BLaER1 treated with 17β-estradiol and CSF1 and Interleukin-3, amounts not matched to agents 10 nM and 100 nM (cell line): ENCODE measurements around the gene AK5.
A peak's percentile ranks its signal among the peaks of the same experiment; 100 is the strongest.

ENCODE experiments used
- H3K27ac ChIP-seq, 11 experiments: shearing (Covaris generic); formaldehyde crosslinking; 2 replicates each; pipeline ENCODE4 v1.8.1; 2022
- H3K27me3 ChIP-seq, 11 experiments: shearing (Covaris generic); formaldehyde crosslinking; 2 replicates each; pipeline ENCODE4 v1.8.1; 2022
- H3K36me3 ChIP-seq, 11 experiments: shearing (Covaris generic); formaldehyde crosslinking; 2 replicates each; pipeline ENCODE4 v1.8.1; 2022
- H3K4me1 ChIP-seq, 10 experiments: shearing (Covaris generic); formaldehyde crosslinking; 2 replicates each; pipeline ENCODE4 v1.8.1; 2022
- H3K4me2 ChIP-seq, 11 experiments: shearing (Covaris generic); formaldehyde crosslinking; 2 replicates each; pipeline ENCODE4 v1.8.1; 2022
- H3K4me3 ChIP-seq, 10 experiments: shearing (Covaris generic); formaldehyde crosslinking; 2 replicates each; pipeline ENCODE4 v1.8.1; 2022
- H3K9ac ChIP-seq, 11 experiments: shearing (Covaris generic); formaldehyde crosslinking; 2 replicates each; pipeline ENCODE4 v1.8.1; 2022
- H3K9me3 ChIP-seq, 11 experiments: shearing (Covaris generic); formaldehyde crosslinking; replicated peaks in 1 of 11; 2 replicates each; pipeline ENCODE4 v1.8.1; 2022
- H4K20me1 ChIP-seq, 11 experiments: shearing (Covaris generic); formaldehyde crosslinking; 2 replicates each; pipeline ENCODE4 v1.8.1; 2022
- Cebpa-rat ChIP-seq, 11 experiments: shearing (Covaris generic); IDR thresholded peaks; 2 replicates each; pipeline ENCODE4 v1.8.1; 2022

AK5 gene

DNA sequence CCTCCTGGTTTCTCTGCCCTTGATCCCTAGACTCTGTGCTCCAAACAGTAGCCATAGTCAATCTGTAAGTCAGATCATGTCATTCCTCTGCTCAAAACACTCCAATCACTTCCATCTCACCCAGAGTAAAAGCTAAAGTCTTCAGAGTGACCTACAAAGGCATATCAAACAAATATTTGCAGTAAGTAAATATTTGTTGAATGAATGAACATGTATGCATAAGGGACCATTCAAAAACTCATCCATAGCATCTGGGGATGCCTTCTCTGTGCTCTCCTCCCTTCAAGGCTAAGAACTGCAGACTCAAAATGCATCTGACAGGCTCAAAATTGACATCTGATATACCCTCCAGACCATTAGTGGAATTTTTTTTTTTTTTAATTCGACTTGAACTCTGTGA is 18.1 kb upstream of the AK5 start:
- Histone ChIP-seq H3K9me3 (no peaks in the 10 kb centered on the region), H3K27ac (no peak overlapping the region), H3K27me3 (no peaks in the 10 kb centered on the region), H3K36me3 (no peaks in the 10 kb centered on the region), H3K4me1 (peaks cover 0 to 7% (median 0%) of the 10 kb centered on the region in 10 experiments; a peak in 1 of 20 replicates), H3K4me2 (no peak overlapping the region), H4K20me1 (no peaks in the 10 kb centered on the region), H3K9ac (no peak overlapping the region), H3K4me3 (no peak overlapping the region)
- TF ChIP-seq Cebpa-rat (IDR thresholded peaks at IDR 0.05), result no peak

DNA sequence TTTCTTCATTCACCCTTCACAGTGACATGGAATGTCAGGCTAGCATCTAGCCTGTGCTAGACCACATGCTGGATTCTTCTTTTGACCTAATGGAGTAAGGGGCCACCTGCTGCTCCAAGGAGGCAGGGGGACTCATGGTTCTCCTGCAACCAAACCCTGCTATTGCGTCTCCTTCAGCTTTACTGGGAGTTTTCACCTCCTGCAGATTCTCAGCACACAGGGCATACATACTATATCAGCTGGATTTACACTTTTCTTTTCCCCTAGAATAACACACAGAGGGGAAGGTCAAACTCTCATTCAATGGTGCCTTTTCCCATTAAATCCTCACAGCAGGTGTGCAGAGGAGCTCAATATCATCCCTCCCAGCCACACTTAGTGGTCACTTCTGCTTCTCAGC is 16.6 kb upstream of the AK5 start:
- Histone ChIP-seq H3K4me3 (no peak overlapping the region), H3K4me2 (no peak overlapping the region), H3K36me3 (no peaks in the 10 kb centered on the region), H3K9me3 (no peaks in the 10 kb centered on the region), H3K9ac (no peak overlapping the region), H4K20me1 (no peaks in the 10 kb centered on the region), H3K27me3 (no peaks in the 10 kb centered on the region), H3K4me1 (peaks cover 0 to 7% (median 0%) of the 10 kb centered on the region in 10 experiments; a peak in 1 of 20 replicates), H3K27ac (no peak overlapping the region)
- no peak for TF ChIP-seq Cebpa-rat (IDR thresholded peaks at IDR 0.05)

DNA sequence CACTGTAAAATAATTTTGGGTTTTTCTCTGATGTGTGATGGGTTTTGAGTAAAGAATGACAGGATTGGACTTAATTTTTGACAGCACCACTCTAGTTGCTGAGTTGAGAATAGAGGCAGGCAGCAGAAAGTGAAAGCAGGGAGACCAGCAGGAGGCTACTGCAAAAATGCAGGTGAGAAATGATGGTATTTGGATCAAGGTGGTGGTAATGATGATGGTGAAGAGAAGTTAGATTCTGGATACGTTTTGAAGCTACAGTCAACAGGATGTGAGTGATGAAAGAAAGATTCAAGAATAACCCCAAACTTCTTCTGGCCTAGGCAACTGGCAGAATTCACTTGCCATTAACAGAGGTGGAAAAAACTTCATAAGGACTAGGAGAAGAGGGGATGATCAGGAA is 14.8 kb upstream of the AK5 start:
- Histone ChIP-seq H3K4me2 (0 out of 22 replicates have a peak overlapping the region, but pooled peaks of 1 of the 11 experiments have one; percentile 6), H3K4me3 (no peak overlapping the region), H3K27me3 (no peaks in the 10 kb centered on the region), H3K9ac (no peak overlapping the region), H3K4me1 (peaks cover 0 to 23% (median 0%) of the 10 kb centered on the region in 10 experiments; a peak in 7 of 20 replicates), H3K27ac (no peak overlapping the region), H3K9me3 (no peaks in the 10 kb centered on the region), H4K20me1 (no peaks in the 10 kb centered on the region), H3K36me3 (no peaks in the 10 kb centered on the region)
- TF ChIP-seq Cebpa-rat (IDR thresholded peaks at IDR 0.05), result no peak

DNA sequence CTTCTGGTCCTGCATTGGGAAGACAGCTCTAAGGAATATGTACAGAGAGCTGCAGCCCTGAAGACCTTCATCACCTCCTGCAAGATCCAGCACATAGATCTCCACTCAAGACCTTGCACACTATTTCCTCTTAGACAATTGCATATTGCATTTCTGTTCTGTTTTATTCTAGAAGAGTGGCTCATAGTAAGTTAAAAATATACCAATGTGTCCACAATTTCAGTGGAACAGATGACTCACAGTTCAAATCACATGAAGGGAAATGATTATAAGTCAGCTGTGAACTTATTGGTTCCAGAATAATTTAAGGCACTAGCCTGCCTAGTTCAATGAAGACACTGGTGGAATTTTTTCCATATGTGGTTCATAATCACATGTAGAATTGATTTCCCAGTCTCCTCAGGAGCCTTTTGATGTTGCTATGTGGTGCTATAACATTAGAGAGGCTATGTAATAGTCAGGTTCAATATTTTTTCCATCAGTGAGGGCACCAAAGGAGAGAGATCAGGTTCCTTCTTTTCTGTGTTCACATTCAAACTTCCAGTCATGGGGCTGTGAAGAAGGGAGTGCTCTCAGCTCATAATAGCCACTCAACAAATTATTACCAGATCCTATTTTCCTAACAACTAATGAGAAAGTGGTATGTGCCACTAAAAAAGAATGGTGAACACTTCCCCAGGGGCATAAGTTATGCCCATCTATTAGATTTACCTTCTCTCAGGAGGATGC is 9.8 kb upstream of the AK5 start:
- Histone ChIP-seq H3K36me3 (no peaks in the 10 kb centered on the region), H4K20me1 (no peaks in the 10 kb centered on the region), H3K9me3 (no peaks in the 10 kb centered on the region), H3K27ac (peak overlapping the region in 1 of 11 experiments; percentile 26; a peak in 1 of 22 replicates), H3K4me1 (peaks cover 0 to 29% (median 0%) of the 10 kb centered on the region in 10 experiments; a peak in 7 of 20 replicates), H3K4me2 (peak overlapping the region in 4 of 11 experiments; percentile 23 to 81 (median 62); a peak in 7 of 22 replicates), H3K9ac (no peak overlapping the region), H3K27me3 (peaks cover 0 to 42% (median 0%) of the 10 kb centered on the region in 11 experiments; a peak in 6 of 22 replicates), H3K4me3 (no peak overlapping the region)
- no peak for TF ChIP-seq Cebpa-rat (IDR thresholded peaks at IDR 0.05)

DNA sequence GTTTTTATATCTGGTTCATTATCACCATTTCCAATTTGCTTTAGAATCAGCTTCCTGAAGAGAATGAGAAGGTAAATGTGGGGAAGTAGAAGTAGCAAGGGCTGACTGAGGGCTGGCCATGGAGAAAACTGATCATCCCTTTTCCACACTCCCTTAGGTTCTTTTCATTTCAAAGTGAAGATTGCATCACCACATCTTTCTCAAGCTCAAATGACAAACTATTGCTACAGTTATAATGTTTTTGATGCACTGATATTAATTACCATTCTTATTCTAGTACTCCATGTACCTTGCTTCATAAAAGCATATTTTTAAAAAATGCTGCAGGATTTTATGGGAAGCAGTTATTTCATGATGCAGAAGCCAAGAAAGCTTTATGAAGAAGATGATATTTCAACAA is 7.9 kb upstream of the AK5 start:
- Histone ChIP-seq H3K36me3 (no peaks in the 10 kb centered on the region), H3K4me1 (peaks cover 0 to 22% (median 0%) of the 10 kb centered on the region in 10 experiments; a peak in 7 of 20 replicates)
- TF ChIP-seq Cebpa-rat (IDR thresholded peaks at IDR 0.05), result peak in 1 of 11 experiments; percentile 9; a peak in 1 of 22 replicates

DNA sequence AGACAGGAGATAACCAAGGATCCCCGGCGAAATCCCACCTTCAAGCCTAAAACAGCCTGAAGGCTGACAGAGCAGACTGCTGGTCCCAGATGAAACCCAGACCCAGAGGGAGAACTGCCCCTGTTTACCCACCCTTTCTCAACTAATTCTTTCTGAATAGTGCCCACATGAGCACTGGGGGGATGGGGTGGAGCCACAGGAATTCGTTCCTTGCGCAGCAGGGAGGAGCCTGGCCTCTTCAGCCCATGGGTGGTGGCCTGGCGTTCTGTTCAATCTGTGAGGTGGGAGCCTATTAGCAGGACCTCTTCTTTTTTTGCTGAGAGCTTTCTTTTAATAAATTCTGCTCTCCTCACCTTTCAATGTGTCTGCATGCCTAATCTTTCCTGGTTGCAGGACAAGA is 6.6 kb upstream of the AK5 start:
- H3K4me1 ChIP-seq, result peaks cover 6 to 29% (median 8%) of the 10 kb centered on the region in 10 experiments
- peaks cover 0 to 73% (median 0%) of the 10 kb centered on the region in 11 experiments; a peak in 8 of 22 replicates for H3K27me3 ChIP-seq
- H3K4me3 ChIP-seq, result no peak overlapping the region
- TF ChIP-seq Cebpa-rat (IDR thresholded peaks at IDR 0.05), result no peak
- H3K4me2 ChIP-seq, result no peak overlapping the region
- no peaks in the 10 kb centered on the region for H3K36me3 ChIP-seq
- no peak overlapping the region for H3K27ac ChIP-seq
- H4K20me1 ChIP-seq, result peaks cover 0 to 10% (median 0%) of the 10 kb centered on the region in 11 experiments; a peak in 3 of 22 replicates
- no peak overlapping the region for H3K9ac ChIP-seq
- no peaks in the 10 kb centered on the region for H3K9me3 ChIP-seq

More for the DNA sequence above, 7.9 kb upstream of the AK5 start:
- no peak overlapping the region for H3K4me2 ChIP-seq
- no peaks in the 10 kb centered on the region for H3K9me3 ChIP-seq
- H3K27me3 ChIP-seq, result peaks cover 0 to 60% (median 0%) of the 10 kb centered on the region in 11 experiments; a peak in 7 of 22 replicates
- no peaks in the 10 kb centered on the region for H4K20me1 ChIP-seq
- no peak overlapping the region for H3K4me3 ChIP-seq
- H3K9ac ChIP-seq, result no peak overlapping the region
- H3K27ac ChIP-seq, result no peak overlapping the region

DNA sequence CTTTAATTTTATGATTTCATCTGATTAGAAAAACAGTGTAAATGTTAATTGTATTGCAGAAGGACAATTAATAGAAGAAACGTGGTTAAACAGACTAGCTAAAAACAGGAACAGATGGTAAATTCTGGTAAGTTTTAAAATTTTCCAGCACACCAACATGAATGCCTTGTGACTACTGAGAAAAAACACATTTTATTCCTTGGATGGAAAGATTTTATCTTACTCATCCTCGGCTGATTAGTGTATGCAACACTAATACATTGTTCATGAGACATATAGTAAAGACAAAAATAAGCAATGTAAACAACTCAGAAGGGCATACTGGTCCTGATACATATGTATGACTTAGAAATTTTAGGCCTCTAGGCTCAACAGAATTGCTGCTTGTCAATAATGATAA is 4.9 kb upstream of the AK5 start:
- Histone ChIP-seq H3K9me3 (no peaks in the 10 kb centered on the region), H4K20me1 (peaks cover 0 to 28% (median 8%) of the 10 kb centered on the region in 11 experiments; a peak in 8 of 22 replicates)
- no peak for TF ChIP-seq Cebpa-rat (IDR thresholded peaks at IDR 0.05)

DNA sequence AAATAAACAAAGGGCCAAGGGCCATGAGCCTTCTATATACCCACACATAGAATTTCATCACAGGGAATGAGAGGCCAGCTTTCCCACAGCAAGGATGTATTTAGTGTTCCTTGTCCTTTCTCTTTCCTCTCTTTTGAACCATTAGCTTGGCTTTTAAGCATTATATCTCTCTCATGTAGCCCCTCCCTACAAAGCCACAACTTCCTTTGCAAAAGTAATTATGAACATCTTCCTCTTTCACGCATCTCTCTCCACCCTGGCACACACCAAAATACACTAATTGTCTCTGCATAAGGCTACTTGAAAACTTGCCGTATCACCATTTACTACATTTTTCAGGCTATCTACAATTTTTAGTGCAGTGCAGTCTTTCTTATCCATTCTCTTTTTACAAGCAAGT is 1.9 kb upstream of the AK5 start:
- Histone ChIP-seq H4K20me1 (peaks cover 0 to 43% (median 8%) of the 10 kb centered on the region in 11 experiments; a peak in 11 of 22 replicates), H3K4me3 (no peak overlapping the region), H3K27me3 (peaks cover 36 to 99% (median 43%) of the 10 kb centered on the region in 11 experiments), H3K4me1 (peaks cover 25 to 41% (median 35%) of the 10 kb centered on the region in 10 experiments), H3K4me2 (peak overlapping the region; percentile 29 to 100 (median 99); a peak in 20 of 22 replicates), H3K27ac (no peak overlapping the region), H3K36me3 (no peaks in the 10 kb centered on the region), H3K9ac (no peak overlapping the region), H3K9me3 (no peaks in the 10 kb centered on the region)
- TF ChIP-seq Cebpa-rat (IDR thresholded peaks at IDR 0.05), result no peak

More for the DNA sequence above, 4.9 kb upstream of the AK5 start:
- H3K4me3 ChIP-seq, result no peak overlapping the region
- no peak overlapping the region for H3K27ac ChIP-seq
- H3K27me3 ChIP-seq, result peaks cover 9 to 91% (median 14%) of the 10 kb centered on the region in 11 experiments
- H3K4me2 ChIP-seq, result no peak overlapping the region
- peaks cover 22 to 34% (median 23%) of the 10 kb centered on the region in 10 experiments for H3K4me1 ChIP-seq
- H3K9ac ChIP-seq, result no peak overlapping the region
- no peaks in the 10 kb centered on the region for H3K36me3 ChIP-seq

DNA sequence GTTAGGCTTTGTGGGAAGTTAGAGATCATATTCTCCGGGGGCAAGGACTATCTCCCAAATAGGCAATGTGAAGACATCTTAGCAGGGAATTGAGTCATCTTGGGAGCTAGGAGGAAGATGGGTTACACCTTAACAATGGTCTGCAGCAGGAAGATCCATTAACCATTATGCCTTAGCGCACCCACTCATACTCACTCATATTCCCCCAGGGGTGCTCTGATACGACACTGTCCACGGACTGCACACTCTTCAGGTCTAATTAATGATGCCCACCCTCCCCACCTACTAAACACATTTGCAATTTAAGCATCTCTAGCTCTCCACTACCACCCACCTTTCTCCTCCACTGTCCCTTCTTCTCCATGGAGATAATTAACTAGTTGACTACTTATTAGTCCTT is 857 bp upstream of the AK5 start:
- H3K4me2 ChIP-seq, result peak overlapping the region in 9 of 11 experiments; percentile 96 to 100 (median 99); a peak in 17 of 22 replicates
- H3K9me3 ChIP-seq, result no peaks in the 10 kb centered on the region
- no peak overlapping the region for H3K9ac ChIP-seq
- H3K27me3 ChIP-seq, result peaks cover 36 to 99% (median 45%) of the 10 kb centered on the region in 11 experiments
- no peaks in the 10 kb centered on the region for H3K36me3 ChIP-seq
- no peak overlapping the region for H3K27ac ChIP-seq
- TF ChIP-seq Cebpa-rat (IDR thresholded peaks at IDR 0.05), result no peak
- no peak overlapping the region for H3K4me3 ChIP-seq
- H3K4me1 ChIP-seq, result peaks cover 25 to 41% (median 35%) of the 10 kb centered on the region in 10 experiments
- peaks cover 0 to 43% (median 8%) of the 10 kb centered on the region in 11 experiments; a peak in 11 of 22 replicates for H4K20me1 ChIP-seq
